Measurements from ENCODE around the gene PAPPA2.

The PAPPA2 gene

DNA sequence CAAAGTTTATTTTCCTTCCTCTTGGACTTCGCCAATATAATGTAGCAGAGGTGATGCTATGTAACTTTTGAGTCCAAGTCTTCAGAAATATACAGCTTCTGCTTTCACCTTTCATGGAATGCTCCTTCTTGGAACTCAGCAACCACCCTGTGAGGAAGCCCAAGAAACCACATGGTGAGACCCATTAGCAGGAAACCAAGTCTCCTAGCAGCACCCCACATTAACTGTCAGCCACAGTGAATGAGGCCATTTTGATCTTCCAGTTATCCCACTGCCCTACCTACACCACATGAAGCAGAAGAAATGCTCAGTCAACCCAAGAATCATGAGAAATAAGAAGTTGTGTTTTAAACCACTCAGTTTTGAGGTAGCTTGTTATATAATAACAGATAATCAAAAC, 58.2 kb downstream of the PAPPA2 start:
- no peak for ATAC-seq (ENCODE audit: low read depth)
- no peak for DNase-seq (ENCODE audit: low spot score in 2 of 2)
- Mint-ChIP-seq H3K9me3 (no peaks in the 10 kb centered on the region), H3K4me1 (no peaks in the 10 kb centered on the region), H3K36me3 (no peaks in the 10 kb centered on the region), H3K4me3 (no peak overlapping the region), H3K27ac (no peak overlapping the region), H3K27me3 (peaks cover 4% of the 10 kb centered on the region)

DNA sequence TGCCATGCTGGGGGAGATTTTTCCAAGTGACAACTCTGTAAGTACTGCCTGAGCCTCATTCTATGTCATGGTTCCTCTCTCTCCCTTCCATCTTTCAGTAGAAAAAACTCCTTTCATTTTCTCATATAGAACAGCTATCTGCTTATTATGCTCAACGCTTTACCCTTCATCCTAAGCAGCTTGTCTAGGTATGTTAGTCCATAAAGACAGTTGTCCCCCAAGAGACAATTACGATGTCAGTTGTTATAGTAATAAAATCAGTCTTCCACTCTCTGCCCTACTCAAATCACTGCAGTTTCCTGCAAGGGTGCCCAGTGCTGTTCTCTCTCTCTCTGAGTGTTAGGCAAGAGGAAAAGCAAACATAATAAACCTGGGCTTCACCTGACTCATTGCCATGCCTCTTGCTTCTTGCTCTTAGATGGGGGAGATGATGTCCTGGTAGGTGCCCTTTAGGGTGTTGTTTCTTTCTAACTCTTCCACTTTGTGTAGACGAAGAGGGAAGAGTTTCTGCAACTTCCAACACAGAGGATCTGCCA, 59.4 kb downstream of the PAPPA2 start:
- no peak for DNase-seq (ENCODE audit: low spot score in 2 of 2)
- Mint-ChIP-seq H3K36me3 (no peaks in the 10 kb centered on the region), H3K27me3 (peaks cover 4% of the 10 kb centered on the region), H3K9me3 (no peaks in the 10 kb centered on the region), H3K4me1 (no peaks in the 10 kb centered on the region), H3K4me3 (no peak overlapping the region), H3K27ac (no peak overlapping the region)
- ATAC-seq (ENCODE audit: low read depth): no peak

- ATAC-seq (ENCODE audit: low read depth): no peak
- no peak overlapping the region for H3K4me3 Mint-ChIP-seq
- H3K36me3 Mint-ChIP-seq: no peaks in the 10 kb centered on the region
- peaks cover 7% of the 10 kb centered on the region for H3K27me3 Mint-ChIP-seq
- no peaks in the 10 kb centered on the region for H3K4me1 Mint-ChIP-seq
- H3K9me3 Mint-ChIP-seq: no peaks in the 10 kb centered on the region
- no peak overlapping the region for H3K27ac Mint-ChIP-seq
- DNase-seq (ENCODE audit: low spot score in 2 of 2): no peak
Observed at GRCh38 chr1:176529395-176530090, 66.6 kb downstream of the PAPPA2 start.

GRCh38 chr1:176531036-176531435, 68.1 kb downstream of the PAPPA2 start:
- Mint-ChIP-seq H3K27ac (no peak overlapping the region), H3K4me3 (no peak overlapping the region), H3K36me3 (no peaks in the 10 kb centered on the region), H3K27me3 (peaks cover 8% of the 10 kb centered on the region), H3K4me1 (no peaks in the 10 kb centered on the region), H3K9me3 (no peaks in the 10 kb centered on the region)
- DNase-seq (ENCODE audit: low spot score in 2 of 2) (no peak), ATAC-seq (ENCODE audit: low read depth) (no peak)

DNA sequence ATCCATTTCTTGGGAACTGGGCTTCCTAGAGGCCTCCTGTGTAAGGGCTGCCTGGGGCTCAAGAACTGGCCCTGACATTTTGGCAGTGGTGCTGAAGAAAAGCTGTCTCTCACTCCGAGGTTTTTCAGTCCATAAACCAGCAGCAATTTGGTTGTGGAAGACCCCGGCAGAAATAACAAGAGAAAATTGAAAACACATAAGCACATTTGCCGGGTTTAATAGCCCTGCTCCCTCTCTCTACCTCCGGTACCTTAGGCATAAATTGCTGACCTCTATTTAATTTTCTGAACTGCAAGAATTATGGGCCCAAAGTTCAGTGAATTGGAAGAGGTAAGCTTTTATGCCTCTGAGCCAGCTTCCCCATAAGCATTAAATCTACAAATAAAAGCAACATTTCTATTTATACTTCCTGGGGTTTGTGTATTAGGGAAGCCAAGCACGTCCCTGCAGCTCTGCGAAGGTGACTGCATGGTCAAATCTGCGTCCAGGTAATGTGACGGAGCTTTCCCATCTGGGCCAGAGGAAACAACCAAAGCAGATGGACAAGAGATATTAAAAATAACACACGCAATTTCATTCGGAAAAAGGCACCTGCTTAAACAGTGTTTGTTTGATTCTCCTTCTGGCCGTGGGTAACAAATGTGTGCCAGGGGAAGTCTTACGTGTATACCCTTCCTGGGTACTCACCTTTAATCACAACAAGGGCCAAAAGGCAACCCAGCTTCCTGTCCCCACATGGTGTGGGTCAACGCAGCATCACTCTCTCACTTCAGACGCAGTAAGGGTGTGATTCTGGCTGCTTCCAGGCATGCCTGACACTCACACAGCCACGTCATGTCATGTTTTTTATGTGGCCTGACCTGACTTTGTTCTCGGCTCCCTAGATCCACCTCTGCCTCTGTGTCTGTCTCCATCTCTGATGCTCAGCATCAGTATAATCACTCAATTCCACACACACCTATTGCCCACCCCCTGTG, 69.2 kb downstream of the PAPPA2 start:
- no peak for ATAC-seq (ENCODE audit: low read depth)

GRCh38 chr1:176533020-176533419, 70.0 kb downstream of the PAPPA2 start:
- DNase-seq (ENCODE audit: low spot score in 2 of 2) (no peak), ATAC-seq (ENCODE audit: low read depth) (no peak)
- Mint-ChIP-seq H3K4me1 (no peaks in the 10 kb centered on the region), H3K9me3 (no peaks in the 10 kb centered on the region), H3K36me3 (no peaks in the 10 kb centered on the region), H3K4me3 (no peak overlapping the region), H3K27me3 (peaks cover 8% of the 10 kb centered on the region), H3K27ac (no peak overlapping the region)

More for the DNA sequence above, 69.2 kb downstream of the PAPPA2 start:
- H3K4me1 Mint-ChIP-seq: no peaks in the 10 kb centered on the region
- no peaks in the 10 kb centered on the region for H3K9me3 Mint-ChIP-seq
- no peak overlapping the region for H3K4me3 Mint-ChIP-seq
- no peak for DNase-seq (ENCODE audit: low spot score in 2 of 2)
- H3K27ac Mint-ChIP-seq: no peak overlapping the region
- no peaks in the 10 kb centered on the region for H3K36me3 Mint-ChIP-seq
- peaks cover 8% of the 10 kb centered on the region for H3K27me3 Mint-ChIP-seq

DNA sequence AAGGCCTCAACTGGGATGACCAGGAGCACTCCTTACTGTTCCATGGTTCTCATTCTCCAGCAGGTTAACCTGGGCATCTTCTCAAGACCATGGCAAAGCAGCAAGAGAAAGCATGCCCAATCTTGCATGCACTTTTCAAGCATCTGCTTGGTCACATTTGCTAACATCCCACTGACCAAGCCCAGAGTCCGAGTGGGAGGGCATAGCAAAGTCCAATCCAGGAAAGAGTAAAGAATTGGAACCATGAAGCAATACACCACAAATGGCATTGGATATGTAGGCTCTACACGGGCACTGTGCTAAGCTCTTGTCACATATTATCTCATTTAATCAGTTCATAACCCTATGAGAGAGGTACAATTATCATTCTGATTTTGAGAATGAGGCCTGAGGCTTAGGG, 73.6 kb downstream of the PAPPA2 start:
- DNase-seq (ENCODE audit: low spot score in 2 of 2): no peak
- no peak for ATAC-seq (ENCODE audit: low read depth)
- peaks cover 5% of the 10 kb centered on the region for H3K27me3 Mint-ChIP-seq
- H3K9me3 Mint-ChIP-seq: no peaks in the 10 kb centered on the region
- H3K27ac Mint-ChIP-seq: no peak overlapping the region
- no peaks in the 10 kb centered on the region for H3K4me1 Mint-ChIP-seq
- H3K4me3 Mint-ChIP-seq: no peak overlapping the region
- H3K36me3 Mint-ChIP-seq: no peaks in the 10 kb centered on the region

DNA sequence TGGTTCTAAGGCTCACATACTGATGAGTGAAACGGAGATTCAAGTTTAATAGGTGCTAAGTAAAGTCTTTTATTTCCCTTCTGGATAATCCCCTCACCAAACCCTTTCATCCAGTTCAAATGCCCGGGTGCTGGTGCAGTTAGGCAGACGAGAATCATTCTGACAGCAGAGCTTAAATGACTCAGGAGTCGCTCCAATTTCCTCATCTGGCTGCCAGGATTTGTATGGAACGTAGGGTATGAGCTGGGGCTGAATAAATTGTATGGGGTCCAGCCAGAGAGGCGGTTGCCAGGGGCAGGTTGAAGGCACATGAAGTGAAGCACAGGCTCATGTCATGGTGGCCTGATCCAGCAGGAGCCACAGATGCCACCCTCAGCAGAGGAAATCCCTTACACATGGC, 76.0 kb downstream of the PAPPA2 start:
- ATAC-seq (ENCODE audit: low read depth) (no peak), DNase-seq (ENCODE audit: low spot score in 2 of 2) (no peak)
- H3K36me3 Mint-ChIP-seq: no peaks in the 10 kb centered on the region
- H3K27ac Mint-ChIP-seq: no peak overlapping the region
- peaks cover 8% of the 10 kb centered on the region for H3K27me3 Mint-ChIP-seq
- H3K9me3 Mint-ChIP-seq: peaks cover 2% of the 10 kb centered on the region
- H3K4me3 Mint-ChIP-seq: no peak overlapping the region
- no peaks in the 10 kb centered on the region for H3K4me1 Mint-ChIP-seq

- Mint-ChIP-seq H3K4me3 (no peak overlapping the region), H3K36me3 (no peaks in the 10 kb centered on the region), H3K9me3 (peaks cover 2% of the 10 kb centered on the region), H3K27me3 (peaks cover 3% of the 10 kb centered on the region), H3K27ac (no peak overlapping the region), H3K4me1 (no peaks in the 10 kb centered on the region)
- DNase-seq (ENCODE audit: low spot score in 2 of 2): no peak
- ATAC-seq (ENCODE audit: low read depth): no peak
Observed at GRCh38 chr1:176540428-176540827, 77.5 kb downstream of the PAPPA2 start.

DNA sequence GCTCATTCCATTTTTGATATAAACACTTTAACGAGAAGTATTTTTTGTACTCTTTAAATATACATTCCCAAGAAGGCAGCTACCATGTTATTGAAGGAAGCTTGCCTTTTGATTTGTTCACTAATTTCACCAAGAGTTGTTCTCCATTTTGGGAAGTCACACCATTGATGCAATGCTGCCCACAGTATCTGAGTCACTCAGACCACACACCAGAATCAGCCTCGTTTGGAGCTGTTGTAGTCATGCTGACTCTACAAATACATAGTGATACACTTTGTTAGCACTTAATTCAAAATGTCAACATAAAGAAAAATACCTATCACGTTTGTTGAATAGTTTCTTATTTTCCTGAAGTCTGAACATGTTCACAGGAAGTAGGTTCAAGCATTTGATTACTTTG, 78.7 kb downstream of the PAPPA2 start:
- Mint-ChIP-seq H3K36me3 (no peaks in the 10 kb centered on the region), H3K9me3 (peaks cover 2% of the 10 kb centered on the region), H3K4me1 (no peaks in the 10 kb centered on the region), H3K27me3 (peaks cover 3% of the 10 kb centered on the region), H3K27ac (no peak overlapping the region), H3K4me3 (no peak overlapping the region)
- ATAC-seq (ENCODE audit: low read depth) (no peak), DNase-seq (ENCODE audit: low spot score in 2 of 2) (no peak)

- Mint-ChIP-seq H3K27ac (no peak overlapping the region), H3K27me3 (peaks cover 5% of the 10 kb centered on the region), H3K9me3 (peaks cover 2% of the 10 kb centered on the region), H3K4me3 (no peak overlapping the region), H3K36me3 (no peaks in the 10 kb centered on the region), H3K4me1 (no peaks in the 10 kb centered on the region)
- ATAC-seq (ENCODE audit: low read depth): no peak
- DNase-seq (ENCODE audit: low spot score in 2 of 2): no peak
Observed at GRCh38 chr1:176542352-176542751, 79.4 kb downstream of the PAPPA2 start.

DNA sequence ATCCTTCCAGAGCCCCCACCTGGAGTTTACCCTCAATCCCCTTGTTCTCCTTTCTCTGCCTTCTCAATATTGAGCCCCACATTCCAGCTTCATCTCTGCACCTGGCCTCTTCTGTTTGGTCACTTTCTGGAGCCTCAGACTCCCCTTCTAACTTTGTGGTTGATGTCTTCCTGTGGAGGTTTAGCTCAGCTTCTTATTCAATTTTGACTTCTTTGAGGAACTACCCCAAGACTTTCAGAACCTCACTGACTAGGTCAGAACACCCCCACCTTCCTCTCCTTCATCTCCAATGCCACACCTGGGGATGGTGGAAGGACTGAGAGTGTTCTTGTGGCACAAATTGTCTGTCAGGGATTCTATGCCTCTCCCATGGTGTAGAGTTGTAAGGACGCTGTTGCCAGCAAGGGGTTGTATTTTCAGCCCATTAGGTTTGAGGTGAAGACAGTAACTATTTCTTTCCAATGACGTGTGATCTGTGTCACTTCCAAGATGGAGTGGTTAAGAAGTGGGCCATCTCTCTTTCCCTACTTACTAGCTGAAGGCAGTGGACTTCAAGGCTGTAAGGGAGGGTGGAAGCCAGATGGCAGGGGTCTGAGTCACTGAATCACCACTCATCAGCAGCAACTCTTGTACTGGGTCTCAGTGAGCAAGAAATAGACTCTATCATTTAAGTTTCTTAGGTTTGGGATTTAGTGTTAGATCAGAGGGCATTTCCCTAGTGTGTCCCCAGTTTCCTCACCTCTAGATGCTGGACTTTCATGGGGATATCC, 80.6 kb downstream of the PAPPA2 start:
- DNase-seq (ENCODE audit: low spot score in 2 of 2): no peak
- no peak overlapping the region for H3K4me3 Mint-ChIP-seq
- no peaks in the 10 kb centered on the region for H3K4me1 Mint-ChIP-seq
- H3K36me3 Mint-ChIP-seq: no peaks in the 10 kb centered on the region
- peaks cover 2% of the 10 kb centered on the region for H3K9me3 Mint-ChIP-seq
- no peak for ATAC-seq (ENCODE audit: low read depth)
- peaks cover 5% of the 10 kb centered on the region for H3K27me3 Mint-ChIP-seq
- H3K27ac Mint-ChIP-seq: no peak overlapping the region

DNA sequence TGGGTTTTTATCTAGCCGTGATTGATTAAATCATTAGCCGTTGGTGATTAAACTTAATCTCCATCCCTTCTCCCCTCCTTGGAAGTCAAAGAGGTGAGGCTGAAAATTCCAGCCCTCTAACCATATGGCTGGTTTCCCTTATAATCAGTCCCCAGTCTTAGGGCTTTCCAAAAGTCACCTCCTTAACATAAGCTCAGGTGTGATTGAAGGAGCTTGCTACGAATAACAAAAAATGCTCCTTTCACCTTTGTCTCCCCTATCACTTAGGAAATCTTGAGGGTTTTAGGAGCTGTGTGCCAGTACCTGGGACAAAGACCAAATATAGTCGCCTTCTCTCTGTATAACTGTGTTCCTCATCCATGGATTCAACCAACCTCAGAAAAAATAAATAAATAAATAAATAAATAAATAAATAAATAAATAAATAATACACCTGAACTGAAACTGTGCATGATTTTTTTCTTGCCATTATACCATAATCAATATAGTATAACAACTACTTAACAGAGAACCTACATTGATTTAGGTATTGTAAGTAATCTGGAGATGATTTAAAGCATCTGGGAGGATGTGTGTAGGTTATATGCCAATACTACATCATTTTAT, 82.2 kb downstream of the PAPPA2 start:
- Mint-ChIP-seq H3K4me3 (no peak overlapping the region), H3K4me1 (no peaks in the 10 kb centered on the region), H3K9me3 (peaks cover 2% of the 10 kb centered on the region), H3K36me3 (no peaks in the 10 kb centered on the region), H3K27ac (no peak overlapping the region), H3K27me3 (peaks cover 5% of the 10 kb centered on the region)
- no peak for ATAC-seq (ENCODE audit: low read depth)
- DNase-seq (ENCODE audit: low spot score in 2 of 2): no peak

Measured in memory B cell (primary cell).